NCI-H82 treated with DMSO at 0.1 percent for 48 hours (cell line): Measurements from ENCODE around the gene GHR.

Source experiments
- DNase-seq: peaks from one replicate; lab custom pipeline; 2025; ENCODE audit not compliant: unreplicated experiment; lab: John Stamatoyannopoulos, UW

GHR gene

GRCh38 chr5:42597318-42597937 is 174.2 kb downstream of the GHR start:
- no peak for DNase-seq

GRCh38 chr5:42598311-42598710 is 175.1 kb downstream of the GHR start:
- DNase-seq = no peak

GRCh38 chr5:42599106-42599505 is 175.9 kb downstream of the GHR start:
- DNase-seq = no peak

GRCh38 chr5:42600441-42600840 is 177.2 kb downstream of the GHR start:
- no peak for DNase-seq

- DNase-seq = no peak
Measured at GRCh38 chr5:42604171-42604711, 181.0 kb downstream of the GHR start.

GRCh38 chr5:42605490-42605889 is 182.3 kb downstream of the GHR start:
- DNase-seq = no peak

- no peak for DNase-seq
Measured at GRCh38 chr5:42606464-42606869, 183.2 kb downstream of the GHR start.

GRCh38 chr5:42611437-42611836 is 188.2 kb downstream of the GHR start:
- DNase-seq = no peak

GRCh38 chr5:42612750-42613366 is 189.6 kb downstream of the GHR start:
- DNase-seq = no peak

- no peak for DNase-seq
Measured at GRCh38 chr5:42614509-42614908, 191.3 kb downstream of the GHR start.

- DNase-seq = no peak
Measured at GRCh38 chr5:42620579-42621216, 197.5 kb downstream of the GHR start.

- DNase-seq = no peak
Measured at GRCh38 chr5:42621242-42621641, 198.0 kb downstream of the GHR start.

GRCh38 chr5:42621662-42622061 is 198.4 kb downstream of the GHR start:
- no peak for DNase-seq

- DNase-seq = no peak
Measured at GRCh38 chr5:42624912-42625311, 201.7 kb downstream of the GHR start.

- DNase-seq = no peak
Measured at GRCh38 chr5:42626462-42626861, 203.2 kb downstream of the GHR start.

GRCh38 chr5:42628821-42629220 is 205.6 kb downstream of the GHR start:
- no peak for DNase-seq

GRCh38 chr5:42629284-42629683 is 206.0 kb downstream of the GHR start:
- DNase-seq = no peak

- DNase-seq = no peak
Measured at GRCh38 chr5:42631241-42631640, 208.0 kb downstream of the GHR start.

GRCh38 chr5:42632354-42632900 is 209.2 kb downstream of the GHR start:
- DNase-seq = no peak

GRCh38 chr5:42634575-42634974 is 211.3 kb downstream of the GHR start:
- DNase-seq = no peak

GRCh38 chr5:42636425-42636824 is 213.2 kb downstream of the GHR start:
- no peak for DNase-seq

- no peak for DNase-seq
Measured at GRCh38 chr5:42636946-42637345, 213.7 kb downstream of the GHR start.
